ENCODE data around the gene PPM1K.

DNA sequence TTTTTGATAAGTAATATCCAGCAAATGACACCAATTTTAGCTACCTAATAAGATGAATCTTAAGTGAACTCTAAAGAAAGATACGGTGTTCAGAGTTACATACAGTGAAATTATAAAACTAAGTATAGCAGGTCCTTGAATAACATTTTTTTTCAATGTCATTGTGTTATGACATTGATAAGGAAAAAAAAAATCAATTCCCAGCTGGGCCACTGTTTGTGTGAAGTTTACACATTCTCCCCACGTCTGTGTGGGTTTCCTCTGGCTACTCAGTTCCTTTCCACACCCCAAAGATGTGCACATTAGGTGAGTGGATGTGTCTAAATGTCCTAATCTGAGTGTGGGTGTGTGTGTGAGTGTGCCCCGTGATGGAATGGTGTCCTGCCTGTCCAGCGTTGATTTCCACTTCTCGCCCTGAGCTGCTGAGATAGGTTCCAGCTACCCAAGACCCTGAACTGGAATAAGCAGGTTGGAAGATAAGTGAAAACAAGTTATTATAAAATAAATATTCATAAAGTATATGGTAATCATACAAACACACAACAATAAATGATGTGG is 31.2 kb upstream of the PPM1K start:
- TF ChIP-seq, protein P1, sequence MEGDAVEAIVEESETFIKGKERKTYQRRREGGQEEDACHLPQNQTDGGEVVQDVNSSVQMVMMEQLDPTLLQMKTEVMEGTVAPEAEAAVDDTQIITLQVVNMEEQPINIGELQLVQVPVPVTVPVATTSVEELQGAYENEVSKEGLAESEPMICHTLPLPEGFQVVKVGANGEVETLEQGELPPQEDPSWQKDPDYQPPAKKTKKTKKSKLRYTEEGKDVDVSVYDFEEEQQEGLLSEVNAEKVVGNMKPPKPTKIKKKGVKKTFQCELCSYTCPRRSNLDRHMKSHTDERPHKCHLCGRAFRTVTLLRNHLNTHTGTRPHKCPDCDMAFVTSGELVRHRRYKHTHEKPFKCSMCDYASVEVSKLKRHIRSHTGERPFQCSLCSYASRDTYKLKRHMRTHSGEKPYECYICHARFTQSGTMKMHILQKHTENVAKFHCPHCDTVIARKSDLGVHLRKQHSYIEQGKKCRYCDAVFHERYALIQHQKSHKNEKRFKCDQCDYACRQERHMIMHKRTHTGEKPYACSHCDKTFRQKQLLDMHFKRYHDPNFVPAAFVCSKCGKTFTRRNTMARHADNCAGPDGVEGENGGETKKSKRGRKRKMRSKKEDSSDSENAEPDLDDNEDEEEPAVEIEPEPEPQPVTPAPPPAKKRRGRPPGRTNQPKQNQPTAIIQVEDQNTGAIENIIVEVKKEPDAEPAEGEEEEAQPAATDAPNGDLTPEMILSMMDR (conservative IDR thresholded peaks at IDR 0.05; ENCODE audit: low read depth, low read length) = no peak
- no peak for TF ChIP-seq EZH2 (IDR thresholded peaks at IDR 0.05; ENCODE audit: low read length, unreplicated experiment)

Measured in PC-3 (cell line).